B cell (primary cell): ENCODE measurements around the gene TRAFD1. TPM values are rescaled to one million over a fixed set of nuclear protein-coding genes. Genes with fewer than 3 reads are reported as not detected.
"Not testable (repeated sequence)": the region's sequence is repeated elsewhere in the genome, so short reads cannot be mapped to it uniquely, and the experiment has no call there.

ENCODE experiments used
- ATAC-seq: fragments of 200-7000 bp; cut with Tn5 transposase; one replicate; pipeline ENCODE4 v1.10.0; 2021; ENCODE audit warnings: low read depth, mild to moderate bottlenecking, moderate number of reproducible peaks, moderate library complexity
- CTCF ChIA-PET: fragments of 350-600 bp; sonication (Branson Sonifier 250); formaldehyde crosslinking; loops from one replicate; lab custom pipeline; 2021; ENCODE audit warnings: antibody characterized with exemption, inconsistent platforms; lab: Charles Lee
- POLR2A ChIA-PET: fragments of 350-600 bp; sonication (Branson Sonifier 250); formaldehyde crosslinking; loops from one replicate; lab custom pipeline; 2021; ENCODE audit warnings: antibody characterized with exemption; lab: Charles Lee
- DNase-seq: peaks from one replicate; pipeline ENCODE4 v3.0.0; 2013
- H2AFZ ChIP-seq: 2 replicates; pipeline ENCODE4 v1.6.1; 2012; ENCODE audit warnings: mild to moderate bottlenecking, low read depth, low read length; ENCODE audit not compliant: insufficient read depth, poor library complexity, severe bottlenecking
- H3K27ac ChIP-seq, 2 donors: 1 replicate in 1 of 2; 2 replicates in 1 of 2; pipeline ENCODE4 v1.5.1; 2012 to 2013; ENCODE audit warnings: low read length in 2 of 2, mild to moderate bottlenecking in 2 of 2, moderate library complexity in 1 of 2
- H3K27me3 ChIP-seq, 4 experiments: fragments of 200-600 bp in 1 of 4; sonication (generic) in 1 of 4; replicated peaks in 1 of 4; 1 replicate in 2 of 4; 2 replicates in 2 of 4; pipeline versions ENCODE4 v1.6.1 to v1.7.0; 2013 to 2016; ENCODE audit warnings: low read length in 3 of 4, mild to moderate bottlenecking in 2 of 4, mixed read lengths in 1 of 4, moderate library complexity in 1 of 4; ENCODE audit not compliant: insufficient read depth in 4 of 4, control insufficient read depth in 3 of 4; ENCODE audit errors: control extremely low read depth in 1 of 4
- H3K36me3 ChIP-seq, 2 experiments: replicated peaks in 1 of 2; 1 replicate in 1 of 2; 2 replicates in 1 of 2; pipeline versions ENCODE4 v1.6.1 to v1.7.1; 2013; ENCODE audit warnings: low read length in 1 of 2; ENCODE audit not compliant: insufficient read depth in 2 of 2, control insufficient read depth in 1 of 2; ENCODE audit errors: control extremely low read depth in 1 of 2, extremely low read depth in 1 of 2
- H3K4me1 ChIP-seq, 2 donors: fragments of 200-600 bp in 1 of 2; sonication (generic) in 1 of 2; 1 replicate in 1 of 2; 2 replicates in 1 of 2; pipeline versions ENCODE4 v1.5.1 to v1.6.1; 2013 to 2017; ENCODE audit warnings: low read length in 2 of 2; ENCODE audit not compliant: control insufficient read depth in 2 of 2, insufficient read depth in 2 of 2
- H3K4me2 ChIP-seq: replicated peaks from 2 replicates; pipeline ENCODE3; 2012; ENCODE audit warnings: mild to moderate bottlenecking, low read depth, low read length; ENCODE audit not compliant: poor library complexity, severe bottlenecking
- H3K4me3 ChIP-seq, 5 experiments: fragments of 200-600 bp in 1 of 5; sonication (generic) in 1 of 5; 1 replicate in 3 of 5; 2 replicates in 2 of 5; pipeline versions ENCODE4 v1.5.1 to v1.7.0; 2011 to 2016; ENCODE audit warnings: low read length in 4 of 5, mild to moderate bottlenecking in 4 of 5, low read depth in 2 of 5, control low read depth in 1 of 5, moderate library complexity in 1 of 5; ENCODE audit not compliant: insufficient read depth in 1 of 5; ENCODE audit errors: control extremely low read depth in 1 of 5, extremely low read depth in 1 of 5
- H3K79me2 ChIP-seq: fragments of 200-600 bp; sonication (generic); one replicate; pipeline ENCODE4 v1.6.0; 2016; ENCODE audit warnings: low read length; ENCODE audit not compliant: control insufficient read depth, insufficient read depth
- H3K9ac ChIP-seq: fragments of 200-600 bp; sonication (generic); 2 replicates; pipeline ENCODE4 v1.6.1; 2017; ENCODE audit warnings: mild to moderate bottlenecking, low read length, moderate library complexity
- H3K9me3 ChIP-seq, 3 donors: one replicate each; pipeline versions ENCODE4 v1.6.1 to v1.7.1; 2013; ENCODE audit warnings: low read length in 2 of 3; ENCODE audit not compliant: control insufficient read depth in 2 of 3, insufficient read depth in 1 of 3; ENCODE audit errors: control extremely low read depth in 1 of 3
- H4K20me1 ChIP-seq: 2 replicates; pipeline ENCODE4 v1.6.0; 2012; ENCODE audit warnings: mild to moderate bottlenecking, low read length; ENCODE audit not compliant: insufficient read depth, control insufficient read depth, poor library complexity, severe bottlenecking
- H3K27ac Mint-ChIP-seq: one replicate; pipeline ENCODE4 v1.8.0; 2021; ENCODE audit warnings: mixed read lengths
- H3K27me3 Mint-ChIP-seq: one replicate; pipeline ENCODE4 v1.8.0; 2021; ENCODE audit warnings: mixed read lengths
- H3K4me1 Mint-ChIP-seq: one replicate; pipeline ENCODE4 v1.8.0; 2021; ENCODE audit warnings: mixed read lengths
- H3K4me3 Mint-ChIP-seq: one replicate; pipeline ENCODE4 v1.8.0; 2021; ENCODE audit warnings: mixed read lengths
- H3K9me3 Mint-ChIP-seq: one replicate; pipeline ENCODE4 v1.8.0; 2022; ENCODE audit warnings: mixed read lengths; ENCODE audit not compliant: insufficient read depth
- EZH2 ChIP-seq: IDR thresholded peaks from 2 replicates; pipeline ENCODE4 v1.6.1; 2012; ENCODE audit warnings: borderline replicate concordance, low read depth, mild to moderate bottlenecking, moderate library complexity, low read length; ENCODE audit not compliant: insufficient read depth, poor library complexity, severe bottlenecking
- WGBS: methylation state at CpG from one replicate; pipeline ENCODE4 v1.1.5; 2013; ENCODE audit warnings: missing lambda C conversion rate; ENCODE audit not compliant: insufficient coverage; 5-methylcytosine and 5-hydroxymethylcytosine counted together
- intact Hi-C: fragments of 100-400 bp; cut with micrococcal nuclease; formaldehyde crosslinking; loops from one replicate; pipeline ENCODE4 v1.10.0; 2022
- polyA plus RNA-seq: library from polyadenylated mRNA; depleted of rRNA; stranded (reverse); fragments of >200 nt; gene quantifications from 2 replicates; pipeline ENCODE4 v1.2.3, GENCODE V29; 2012
- total RNA-seq, 2 donors: library from RNA; stranded (reverse); fragments of 120-200 nt in 1 of 2; gene quantifications; 1 replicate in 1 of 2; 2 replicates in 1 of 2; pipeline versions ENCODE4 v1.2.3 to v1.2.4, GENCODE V29; 2013 to 2022
- TF ChIP-seq, protein P1 (sequence below): fragments of 200-600 bp; IDR thresholded peaks from one replicate; pipeline ENCODE4 v1.8.0; 2022; ENCODE audit warnings: antibody characterized with exemption, mild to moderate bottlenecking

The TRAFD1 gene
- total and polyA plus RNA-seq, 2 donors (not counting 1 experiment from before 2014, with no cell fraction given), result 30.9 to 37.7 TPM

DNA sequence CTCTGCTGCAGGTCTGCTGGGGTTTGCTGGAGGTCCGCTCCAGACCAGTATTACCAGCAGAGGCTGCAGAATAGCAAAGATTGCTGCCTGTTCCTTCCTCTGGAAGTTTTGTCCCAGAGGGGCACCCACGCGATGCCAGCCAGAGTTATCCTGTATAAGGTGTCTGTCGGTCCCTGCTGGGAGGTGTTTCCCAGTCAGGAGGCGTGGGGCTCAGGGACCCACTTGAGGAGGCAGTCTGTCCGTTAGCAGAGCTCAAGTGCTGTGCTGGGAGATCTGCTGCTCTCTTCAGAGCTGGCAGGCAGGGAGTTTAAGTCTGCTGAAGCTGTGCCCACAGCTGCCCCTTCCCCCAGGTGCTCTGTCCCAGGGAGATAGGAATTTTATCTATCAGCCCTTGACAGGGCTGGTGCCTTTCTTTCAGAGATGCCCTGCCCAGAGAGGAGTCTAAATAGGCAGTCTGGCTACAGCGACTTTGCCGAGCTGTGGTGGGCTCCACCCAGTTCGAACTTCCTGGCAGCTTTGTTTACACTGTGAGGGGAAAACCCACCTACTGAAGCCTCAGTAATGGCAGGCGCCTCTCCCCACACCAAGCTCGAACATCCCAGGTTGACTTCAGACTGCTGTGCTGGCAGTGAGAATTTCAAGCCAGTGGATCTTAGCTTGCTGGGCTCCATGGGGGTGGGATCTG, 33.2 kb downstream of the TRAFD1 start:
- not testable (repeated sequence) for H3K27me3 ChIP-seq, H3K79me2 ChIP-seq, H3K27me3 Mint-ChIP-seq, H4K20me1 ChIP-seq, H3K9me3 Mint-ChIP-seq
- H3K4me3 ChIP-seq, result peak overlapping the region in 1 of 5 experiments; percentile 39
- H3K4me1 Mint-ChIP-seq, result peaks cover 37% of the 10 kb centered on the region
- H3K4me1 ChIP-seq, result peaks cover 21 to 22% of the 10 kb centered on the region in 2 donors
- peak overlapping the region; percentile 38 for H3K9ac ChIP-seq
- peak overlapping the region; percentile 56 for H2AFZ ChIP-seq
- peaks cover 0 to 30% (median 17%) of the 10 kb centered on the region in 3 donors for H3K9me3 ChIP-seq
- H3K4me3 Mint-ChIP-seq, result peak overlapping the region; percentile 21
- ATAC-seq (peak; percentile 66), DNase-seq (peak; percentile 63)
- 76% methylated on average over 8 of the region's 11 CpGs for WGBS
- ChIA-PET CTCF (interaction anchor here (0.9 to 1.1 kb wide), 2 partner anchors 28 to 83 kb away, joined by 3 to 5 read pairs; no protein-coding TSS in a partner anchor), POLR2A (interaction anchor here (0.6 to 1.6 kb wide), 2 partner anchors 50 to 52 kb away, joined by 3 to 6 read pairs; partner anchors contain the start of gene NAA25)
- H3K4me2 ChIP-seq, result peak overlapping the region; percentile 64
- peaks cover 0 to 51% of the 10 kb centered on the region in 2 experiments for H3K36me3 ChIP-seq
- intact Hi-C loops, result loop anchor here (10.0 kb wide), 1 partner anchor 214 kb away; no protein-coding TSS in a partner anchor
- H3K27ac Mint-ChIP-seq, result peak overlapping the region; percentile 90
- peak overlapping the region; percentile 61 to 78 for H3K27ac ChIP-seq

DNA sequence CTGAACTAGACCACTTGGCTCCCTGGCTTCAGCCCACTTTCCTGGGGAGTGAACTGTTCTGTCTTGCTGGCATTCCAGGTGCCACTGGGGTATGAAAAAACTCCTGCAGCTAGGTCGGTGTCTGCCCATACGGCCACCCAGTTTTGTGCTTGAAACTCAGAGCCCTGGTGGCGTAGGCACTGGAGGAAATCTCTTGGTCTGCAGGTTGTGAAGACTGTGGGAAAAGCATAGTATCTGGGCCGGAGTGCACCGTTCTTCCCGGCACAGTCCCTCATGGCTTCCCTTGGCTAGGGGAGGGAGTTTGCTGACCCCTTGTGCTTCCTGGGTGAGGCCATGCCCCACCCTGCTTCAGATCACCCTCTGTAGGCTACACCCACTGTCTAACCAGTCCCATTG, 33.8 kb downstream of the TRAFD1 start:
- POLR2A ChIA-PET, result interaction anchor here (0.6 to 1.6 kb wide), 2 partner anchors 50 to 52 kb away, joined by 3 to 6 read pairs; partner anchors contain the start of gene NAA25
- Histone ChIP-seq H3K4me1 (peaks cover 21 to 22% of the 10 kb centered on the region in 2 donors), H3K27me3 (no peaks in the 10 kb centered on the region), H3K79me2 (peaks cover 6% of the 10 kb centered on the region), H3K4me2 (peak overlapping the region; percentile 64), H3K9me3 (peaks cover 0 to 30% (median 17%) of the 10 kb centered on the region in 3 donors), H4K20me1 (no peaks in the 10 kb centered on the region), H3K4me3 (peak overlapping the region in 1 of 5 experiments; percentile 29), H2AFZ (peak overlapping the region; percentile 56), H3K36me3 (peaks cover 0 to 52% of the 10 kb centered on the region in 2 experiments), H3K27ac (peak overlapping the region; percentile 61 to 78), H3K9ac (peak overlapping the region; percentile 38)
- intact Hi-C loops, result loop anchor here (10.0 kb wide), 1 partner anchor 214 kb away; no protein-coding TSS in a partner anchor
- TF ChIP-seq EZH2, result no peak
- TF ChIP-seq, protein P1, sequence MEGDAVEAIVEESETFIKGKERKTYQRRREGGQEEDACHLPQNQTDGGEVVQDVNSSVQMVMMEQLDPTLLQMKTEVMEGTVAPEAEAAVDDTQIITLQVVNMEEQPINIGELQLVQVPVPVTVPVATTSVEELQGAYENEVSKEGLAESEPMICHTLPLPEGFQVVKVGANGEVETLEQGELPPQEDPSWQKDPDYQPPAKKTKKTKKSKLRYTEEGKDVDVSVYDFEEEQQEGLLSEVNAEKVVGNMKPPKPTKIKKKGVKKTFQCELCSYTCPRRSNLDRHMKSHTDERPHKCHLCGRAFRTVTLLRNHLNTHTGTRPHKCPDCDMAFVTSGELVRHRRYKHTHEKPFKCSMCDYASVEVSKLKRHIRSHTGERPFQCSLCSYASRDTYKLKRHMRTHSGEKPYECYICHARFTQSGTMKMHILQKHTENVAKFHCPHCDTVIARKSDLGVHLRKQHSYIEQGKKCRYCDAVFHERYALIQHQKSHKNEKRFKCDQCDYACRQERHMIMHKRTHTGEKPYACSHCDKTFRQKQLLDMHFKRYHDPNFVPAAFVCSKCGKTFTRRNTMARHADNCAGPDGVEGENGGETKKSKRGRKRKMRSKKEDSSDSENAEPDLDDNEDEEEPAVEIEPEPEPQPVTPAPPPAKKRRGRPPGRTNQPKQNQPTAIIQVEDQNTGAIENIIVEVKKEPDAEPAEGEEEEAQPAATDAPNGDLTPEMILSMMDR, result no peak
- peak overlapping the region; percentile 56 for H3K4me3 Mint-ChIP-seq
- no peaks in the 10 kb centered on the region for H3K9me3 Mint-ChIP-seq
- no peak for DNase-seq
- no peak for ATAC-seq
- peaks cover 37% of the 10 kb centered on the region for H3K4me1 Mint-ChIP-seq
- CTCF ChIA-PET, result interaction anchor here (0.9 to 1.1 kb wide), 2 partner anchors 29 to 83 kb away, joined by 3 to 5 read pairs; no protein-coding TSS in a partner anchor
- WGBS, result 96% methylated on average over 6 of the region's 6 CpGs
- H3K27ac Mint-ChIP-seq, result peak overlapping the region; percentile 90
- no peaks in the 10 kb centered on the region for H3K27me3 Mint-ChIP-seq
